GM21717 (cell line): ENCODE results near the gene THG1L.
"Not testable (repeated sequence)": the region's sequence is repeated elsewhere in the genome, so short reads cannot be mapped to it uniquely, and the experiment has no call there.

Experiments
- ATAC-seq: cut with Tn5 transposase; IDR thresholded peaks from one replicate; pipeline ENCODE4 v1.9.1; 2021; ENCODE audit warnings: mild to moderate bottlenecking, moderate library complexity; ENCODE audit not compliant: unreplicated experiment

Gene THG1L

GRCh38 chr5:157731272-157732129 lies at the start of gene THG1L:
Gene THG1L, plus strand, starts transcription at chr5:157731420. Its CDS starts 21 bp downstream, at chr5:157731441.
- peak; percentile 96 for ATAC-seq

GRCh38 chr5:157682257-157682656 lies 49.0 kb upstream of the THG1L start:
- ATAC-seq, result no peak

GRCh38 chr5:157686276-157687197 lies 44.7 kb upstream of the THG1L start:
- not testable (repeated sequence) for ATAC-seq

- ATAC-seq, result no peak
These were observed 44.0 kb upstream of the THG1L start for GRCh38 chr5:157687198-157687554.

- no peak for ATAC-seq
These were observed 41.1 kb upstream of the THG1L start for GRCh38 chr5:157689942-157690689.

- no peak for ATAC-seq
These were observed 40.4 kb upstream of the THG1L start for GRCh38 chr5:157690690-157691433.

- ATAC-seq, result not testable (repeated sequence)
These were observed 37.4 kb upstream of the THG1L start for GRCh38 chr5:157693816-157694215.

GRCh38 chr5:157696154-157696553 lies 35.1 kb upstream of the THG1L start:
- ATAC-seq, result not testable (repeated sequence)

GRCh38 chr5:157698674-157699073 lies 32.5 kb upstream of the THG1L start:
- ATAC-seq, result not testable (repeated sequence)

- ATAC-seq, result no peak
These were observed 27.5 kb upstream of the THG1L start for GRCh38 chr5:157703736-157704135.

- ATAC-seq, result no peak
These were observed 22.4 kb upstream of the THG1L start for GRCh38 chr5:157708866-157709265.

- ATAC-seq, result no peak
These were observed 21.9 kb upstream of the THG1L start for GRCh38 chr5:157709346-157709745.

- ATAC-seq, result no peak
These were observed 20.8 kb upstream of the THG1L start for GRCh38 chr5:157710431-157710830.

GRCh38 chr5:157710882-157711281 lies 20.3 kb upstream of the THG1L start:
- ATAC-seq, result no peak

- ATAC-seq, result no peak
These were observed 17.2 kb upstream of the THG1L start for GRCh38 chr5:157713830-157714595.

GRCh38 chr5:157714596-157714864 lies 16.7 kb upstream of the THG1L start:
- ATAC-seq, result no peak

- no peak for ATAC-seq
These were observed 12.7 kb upstream of the THG1L start for GRCh38 chr5:157718519-157718918.

- ATAC-seq, result no peak
These were observed 12.0 kb upstream of the THG1L start for GRCh38 chr5:157719245-157719644.

GRCh38 chr5:157721159-157721558 lies 10.1 kb upstream of the THG1L start:
- no peak for ATAC-seq

- not testable (repeated sequence) for ATAC-seq
These were observed 8.3 kb upstream of the THG1L start for GRCh38 chr5:157722895-157723294.
